Measurements from ENCODE around the gene ENTHD1.

The ENTHD1 gene

GRCh38 chr22:39710380-39711150 is 183.0 kb downstream of the ENTHD1 start (continued):
- TF ChIP-seq, protein P1, sequence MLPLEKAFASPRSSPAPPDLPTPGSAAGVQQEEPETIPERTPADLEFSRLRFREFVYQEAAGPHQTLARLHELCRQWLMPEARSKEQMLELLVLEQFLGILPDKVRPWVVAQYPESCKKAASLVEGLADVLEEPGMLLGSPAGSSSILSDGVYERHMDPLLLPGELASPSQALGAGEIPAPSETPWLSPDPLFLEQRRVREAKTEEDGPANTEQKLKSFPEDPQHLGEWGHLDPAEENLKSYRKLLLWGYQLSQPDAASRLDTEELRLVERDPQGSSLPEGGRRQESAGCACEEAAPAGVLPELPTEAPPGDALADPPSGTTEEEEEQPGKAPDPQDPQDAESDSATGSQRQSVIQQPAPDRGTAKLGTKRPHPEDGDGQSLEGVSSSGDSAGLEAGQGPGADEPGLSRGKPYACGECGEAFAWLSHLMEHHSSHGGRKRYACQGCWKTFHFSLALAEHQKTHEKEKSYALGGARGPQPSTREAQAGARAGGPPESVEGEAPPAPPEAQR (tag by site-specific recombination; IDR thresholded peaks at IDR 0.05) = no peak
- TF ChIP-seq ZNF121 (tag by site-specific recombination; IDR thresholded peaks at IDR 0.05) (no peak), KLF7 (tag by site-specific recombination; IDR thresholded peaks at IDR 0.05; ENCODE audit: borderline replicate concordance) (no peak), ZNF785 (tag by site-specific recombination; IDR thresholded peaks at IDR 0.05) (no peak), ZFP37 (tag by site-specific recombination; IDR thresholded peaks at IDR 0.05) (no peak), OSR2 (tag by site-specific recombination; IDR thresholded peaks at IDR 0.05) (no peak), ZNF600 (tag by site-specific recombination; IDR thresholded peaks at IDR 0.05) (no peak), ZNF624 (tag by site-specific recombination; IDR thresholded peaks at IDR 0.05) (no peak)

DNA sequence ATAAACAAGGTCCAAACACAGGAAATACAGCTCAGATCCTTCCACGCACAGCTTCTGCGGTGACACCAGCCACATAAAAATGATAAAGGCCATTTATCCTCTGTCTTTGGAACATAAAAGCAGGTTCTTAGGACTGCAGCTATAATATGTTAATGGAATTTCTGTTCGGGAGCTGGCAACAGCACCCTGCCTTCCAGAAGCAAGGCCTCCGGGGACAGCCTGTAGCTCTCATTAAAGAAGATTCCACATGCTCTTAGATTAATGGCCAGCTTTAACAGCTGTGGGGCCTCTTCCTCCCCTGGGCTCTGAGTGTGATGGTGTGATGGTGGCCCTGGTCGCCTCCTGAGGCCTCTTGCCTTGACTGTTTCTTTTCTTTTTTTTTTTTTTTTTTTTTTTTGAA is 185.7 kb downstream of the ENTHD1 start:
- ChIA-PET POLR2A (no interaction called here), CTCF (no interaction called here)
- H3K9me3 ChIP-seq (ENCODE audit: control insufficient read depth, insufficient read depth, low read depth, low read length) = no peaks in the 10 kb centered on the region
- no peaks in the 10 kb centered on the region for H3K36me3 ChIP-seq (ENCODE audit: control insufficient read depth in 2 of 2, insufficient read depth in 1 of 2, low read length in 2 of 2)
- H3K4me3 ChIP-seq (ENCODE audit: low read depth, low read length) = no peak overlapping the region
- no peak for TF ChIP-seq ZNF221 (tag by site-specific recombination; IDR thresholded peaks at IDR 0.05; ENCODE audit: borderline replicate concordance)
- no peak for TF ChIP-seq ZNF280D (tag by site-specific recombination; IDR thresholded peaks at IDR 0.05)
- no peak for TF ChIP-seq ZNF274 (IDR thresholded peaks at IDR 0.05; ENCODE audit: low read length)
- TF ChIP-seq ZNF274 (tag by site-specific recombination; IDR thresholded peaks at IDR 0.05; ENCODE audit: borderline replicate concordance) = no peak
- TF ChIP-seq ZBTB26 (tag by site-specific recombination; optimal IDR thresholded peaks at IDR 0.05) = no peak
- no peak for TF ChIP-seq ZXDB (tag by site-specific recombination; IDR thresholded peaks at IDR 0.05)
- no peak for TF ChIP-seq ZFP37 (tag by site-specific recombination; IDR thresholded peaks at IDR 0.05)
- TF ChIP-seq, protein P2, sequence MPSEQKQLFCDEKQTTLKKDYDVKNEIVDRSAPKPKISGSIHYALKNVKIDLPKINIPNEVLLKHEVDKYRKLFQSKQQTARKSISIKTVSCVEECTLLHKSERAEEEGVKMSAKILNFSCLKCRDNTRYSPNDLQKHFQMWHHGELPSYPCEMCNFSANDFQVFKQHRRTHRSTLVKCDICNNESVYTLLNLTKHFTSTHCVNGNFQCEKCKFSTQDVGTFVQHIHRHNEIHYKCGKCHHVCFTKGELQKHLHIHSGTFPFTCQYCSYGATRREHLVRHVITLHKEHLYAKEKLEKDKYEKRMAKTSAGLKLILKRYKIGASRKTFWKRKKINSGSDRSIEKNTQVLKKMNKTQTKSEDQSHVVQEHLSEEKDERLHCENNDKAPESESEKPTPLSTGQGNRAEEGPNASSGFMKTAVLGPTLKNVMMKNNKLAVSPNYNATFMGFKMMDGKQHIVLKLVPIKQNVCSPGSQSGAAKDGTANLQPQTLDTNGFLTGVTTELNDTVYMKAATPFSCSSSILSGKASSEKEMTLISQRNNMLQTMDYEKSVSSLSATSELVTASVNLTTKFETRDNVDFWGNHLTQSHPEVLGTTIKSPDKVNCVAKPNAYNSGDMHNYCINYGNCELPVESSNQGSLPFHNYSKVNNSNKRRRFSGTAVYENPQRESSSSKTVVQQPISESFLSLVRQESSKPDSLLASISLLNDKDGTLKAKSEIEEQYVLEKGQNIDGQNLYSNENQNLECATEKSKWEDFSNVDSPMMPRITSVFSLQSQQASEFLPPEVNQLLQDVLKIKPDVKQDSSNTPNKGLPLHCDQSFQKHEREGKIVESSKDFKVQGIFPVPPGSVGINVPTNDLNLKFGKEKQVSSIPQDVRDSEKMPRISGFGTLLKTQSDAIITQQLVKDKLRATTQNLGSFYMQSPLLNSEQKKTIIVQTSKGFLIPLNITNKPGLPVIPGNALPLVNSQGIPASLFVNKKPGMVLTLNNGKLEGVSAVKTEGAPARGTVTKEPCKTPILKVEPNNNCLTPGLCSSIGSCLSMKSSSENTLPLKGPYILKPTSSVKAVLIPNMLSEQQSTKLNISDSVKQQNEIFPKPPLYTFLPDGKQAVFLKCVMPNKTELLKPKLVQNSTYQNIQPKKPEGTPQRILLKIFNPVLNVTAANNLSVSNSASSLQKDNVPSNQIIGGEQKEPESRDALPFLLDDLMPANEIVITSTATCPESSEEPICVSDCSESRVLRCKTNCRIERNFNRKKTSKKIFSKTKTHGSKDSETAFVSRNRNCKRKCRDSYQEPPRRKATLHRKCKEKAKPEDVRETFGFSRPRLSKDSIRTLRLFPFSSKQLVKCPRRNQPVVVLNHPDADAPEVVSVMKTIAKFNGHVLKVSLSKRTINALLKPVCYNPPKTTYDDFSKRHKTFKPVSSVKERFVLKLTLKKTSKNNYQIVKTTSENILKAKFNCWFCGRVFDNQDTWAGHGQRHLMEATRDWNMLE (tag by site-specific recombination; conservative IDR thresholded peaks at IDR 0.05; ENCODE audit: low read depth) = no peak
- no peak for TF ChIP-seq ZNF473 (tag by site-specific recombination; IDR thresholded peaks at IDR 0.05)
- TF ChIP-seq GFI1B (tag by site-specific recombination; IDR thresholded peaks at IDR 0.05) = no peak
- no peak for TF ChIP-seq ZNF707 (tag by site-specific recombination; IDR thresholded peaks at IDR 0.05)
- TF ChIP-seq ZNF248 (tag by site-specific recombination; IDR thresholded peaks at IDR 0.05) = no peak
- TF ChIP-seq KLF10 (tag by site-specific recombination; IDR thresholded peaks at IDR 0.05) = no peak
- TF ChIP-seq ZBTB7A (tag by site-specific recombination; IDR thresholded peaks at IDR 0.05; ENCODE audit: low read depth) = no peak
- H3K27ac ChIP-seq (ENCODE audit: extremely low read depth, low read depth, low read length) = no peak overlapping the region
- H3K4me1 ChIP-seq (ENCODE audit: control insufficient read depth, insufficient read depth, low read length) = no peaks in the 10 kb centered on the region
